HAP-1 (cell line): ENCODE data around the gene SLFN14.
A peak's percentile ranks its signal among the peaks of the same experiment; 100 is the strongest.

ENCODE experiments used
- DNase-seq, 2 experiments: peaks; one replicate each; pipeline ENCODE4 v3.0.0-alpha.2; 2016 to 2020; ENCODE audit warnings: low spot score in 2 of 2
- H3K27me3 ChIP-seq: fragments of 250-450 bp; sonication (Bioruptor Pico); 2 replicates; pipeline ENCODE4 v1.5.1; 2020; ENCODE audit warnings: low read depth, mild to moderate bottlenecking, moderate library complexity
- H3K36me3 ChIP-seq: fragments of 250-450 bp; sonication (Bioruptor Pico); replicated peaks from 2 replicates; pipeline ENCODE4 v1.5.1; 2020; ENCODE audit warnings: mild to moderate bottlenecking
- H3K4me1 ChIP-seq: fragments of 250-450 bp; sonication (Bioruptor Pico); 2 replicates; pipeline ENCODE4 v1.5.1; 2020; ENCODE audit warnings: mild to moderate bottlenecking
- H3K4me3 ChIP-seq: fragments of 250-450 bp; sonication (Bioruptor Pico); 2 replicates; pipeline ENCODE4 v1.5.1; 2020; ENCODE audit warnings: mild to moderate bottlenecking, moderate library complexity
- H3K9me3 ChIP-seq: fragments of 250-450 bp; sonication (Bioruptor Pico); 2 replicates; pipeline ENCODE4 v1.5.1; 2020; ENCODE audit warnings: mild to moderate bottlenecking, moderate library complexity
- in situ Hi-C: fragments of 300-500 bp; cut with MboI; formaldehyde crosslinking; loops from 3 replicates; pipeline ENCODE4 v1.14.3; 2020; ENCODE audit warnings: low sequenced_read_pairs, inconsistent platforms, mixed read lengths

Gene SLFN14

DNA sequence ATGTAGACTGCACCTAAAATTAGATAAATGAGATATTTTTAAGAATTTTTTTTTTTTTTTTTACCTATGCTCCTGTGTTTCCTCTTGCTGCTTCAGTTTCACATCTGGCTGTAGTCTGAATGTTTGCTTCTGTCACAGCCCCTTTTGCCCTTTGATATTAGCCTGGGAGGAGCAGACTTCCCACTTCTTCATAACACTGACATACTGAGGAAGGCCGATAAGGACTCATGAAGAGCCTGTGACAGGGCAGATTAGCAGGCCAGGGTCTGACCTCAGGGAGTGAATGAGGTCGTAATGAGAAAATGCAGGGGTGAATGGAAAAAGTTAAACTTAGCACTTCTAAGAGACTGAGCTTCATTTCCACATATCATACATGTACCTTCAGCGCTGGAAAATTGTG lies at the start of gene SLFN14:
Gene SLFN14 (minus strand): TSS at position 117 of the 400 bp plus-strand sequence. CDS start 2,757 bp downstream, outside the sequence.
- H3K4me1 ChIP-seq: no peaks in the 10 kb centered on the region
- DNase-seq: no peak
- no peaks in the 10 kb centered on the region for H3K36me3 ChIP-seq
- H3K9me3 ChIP-seq: no peaks in the 10 kb centered on the region
- H3K27me3 ChIP-seq: peaks cover 8% of the 10 kb centered on the region
- no peak within 1 kb of the TSS for H3K4me3 ChIP-seq
- in situ Hi-C loops: no loop called here

DNA sequence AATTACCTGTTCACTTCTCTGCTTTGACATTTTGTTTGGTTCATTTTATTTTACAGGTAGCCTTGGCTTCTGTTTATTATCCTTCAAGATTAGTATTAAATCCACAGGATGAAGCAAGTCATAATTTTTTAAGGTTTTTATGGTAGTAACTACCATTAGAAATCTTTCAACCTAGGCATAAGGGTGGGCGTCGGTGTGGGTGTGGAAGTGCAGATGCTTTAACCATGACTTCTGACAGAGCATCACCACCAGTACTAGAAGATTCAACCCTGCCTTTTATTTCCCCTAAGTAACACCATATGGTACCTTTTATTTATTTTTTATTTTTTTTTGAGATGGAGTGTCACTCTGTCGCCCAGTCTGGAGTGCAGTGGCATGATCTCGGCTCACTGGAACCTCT lies 49.2 kb upstream of the SLFN14 start:
- Histone ChIP-seq H3K4me1 (no peaks in the 10 kb centered on the region), H3K4me3 (no peak overlapping the region), H3K27me3 (no peaks in the 10 kb centered on the region), H3K36me3 (peaks cover 44% of the 10 kb centered on the region), H3K9me3 (no peaks in the 10 kb centered on the region)
- in situ Hi-C loops: loop anchor here (5.0 kb wide), 1 partner anchor 137 kb away; no protein-coding TSS in a partner anchor
- no peak for DNase-seq

DNA sequence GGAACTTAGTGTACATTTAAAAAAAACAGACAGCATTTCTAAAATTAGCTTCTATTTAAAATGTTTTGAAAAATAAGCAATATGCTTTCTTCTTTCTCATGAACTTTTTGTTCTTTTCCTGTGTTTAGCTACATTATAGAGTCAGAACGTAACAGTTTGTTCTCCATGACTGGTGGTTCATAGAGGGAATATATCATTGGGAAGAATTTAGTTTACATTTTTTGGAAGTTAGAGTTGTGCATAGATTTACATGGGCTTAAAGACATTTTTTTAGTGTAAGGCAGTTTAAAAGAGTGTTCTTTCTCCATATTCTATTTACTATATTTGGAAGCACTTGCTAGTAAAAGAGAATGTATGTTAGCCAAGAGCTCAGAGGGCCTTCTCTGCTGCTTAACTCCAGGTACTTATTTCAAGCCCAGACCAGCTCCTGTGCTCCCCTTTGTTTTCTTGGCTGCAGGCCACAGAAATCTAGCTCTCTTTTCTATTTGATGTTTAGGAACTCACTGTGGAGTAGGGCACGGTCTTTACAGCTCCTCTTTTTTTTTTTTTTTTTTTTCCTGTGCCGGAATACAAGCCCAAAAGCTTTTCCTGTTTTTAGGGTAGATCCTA lies 46.7 kb upstream of the SLFN14 start:
- H3K4me1 ChIP-seq: no peaks in the 10 kb centered on the region
- H3K9me3 ChIP-seq: no peaks in the 10 kb centered on the region
- H3K36me3 ChIP-seq: peaks cover 56% of the 10 kb centered on the region
- no peaks in the 10 kb centered on the region for H3K27me3 ChIP-seq
- no peak for DNase-seq
- in situ Hi-C loops: loop anchor here (5.0 kb wide), 1 partner anchor 140 kb away; no protein-coding TSS in a partner anchor
- no peak overlapping the region for H3K4me3 ChIP-seq

DNA sequence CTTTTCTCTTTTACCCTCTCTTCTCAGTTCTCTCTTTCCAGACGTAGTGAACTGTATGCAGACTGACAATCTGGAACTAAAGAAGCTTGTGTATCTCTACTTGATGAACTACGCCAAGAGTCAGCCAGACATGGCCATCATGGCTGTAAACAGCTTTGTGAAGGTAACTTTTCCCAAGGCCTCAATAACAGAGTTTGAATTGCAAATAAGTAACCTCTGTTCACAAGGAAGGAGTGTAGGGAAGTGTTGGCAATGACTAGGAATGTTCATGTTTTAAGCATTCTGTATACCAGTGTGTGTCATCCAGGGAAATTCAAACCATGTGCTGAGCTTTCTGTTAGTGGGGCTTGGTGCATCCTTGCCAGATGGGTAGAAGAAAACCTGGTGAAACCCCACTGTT lies 45.1 kb upstream of the SLFN14 start:
- Histone ChIP-seq H3K4me3 (no peak overlapping the region), H3K4me1 (no peaks in the 10 kb centered on the region), H3K36me3 (peaks cover 69% of the 10 kb centered on the region), H3K9me3 (no peaks in the 10 kb centered on the region), H3K27me3 (no peaks in the 10 kb centered on the region)
- in situ Hi-C loops: loop anchor here (5.0 kb wide), 1 partner anchor 142 kb away; no protein-coding TSS in a partner anchor
- DNase-seq: no peak

DNA sequence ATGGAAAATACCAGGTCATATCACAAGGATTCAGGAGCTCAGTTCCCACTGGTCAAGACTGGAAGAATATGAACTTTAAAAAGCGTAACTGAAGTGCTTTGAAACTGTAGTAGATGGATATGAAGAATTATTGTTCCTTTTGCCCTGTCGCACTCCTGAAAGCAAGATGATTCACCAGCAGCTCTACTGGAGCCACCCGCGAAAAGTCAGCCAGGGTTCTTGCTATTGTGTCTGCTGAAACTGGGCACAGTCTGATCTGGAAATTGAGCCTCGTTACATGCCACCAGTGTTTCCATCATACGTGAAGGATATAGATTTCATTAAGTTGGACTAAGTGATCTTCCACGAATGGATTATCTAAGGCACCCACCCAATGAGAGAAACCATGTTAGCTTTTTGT lies 43.1 kb upstream of the SLFN14 start:
- H3K27me3 ChIP-seq: no peaks in the 10 kb centered on the region
- DNase-seq: no peak
- H3K4me1 ChIP-seq: no peaks in the 10 kb centered on the region
- H3K4me3 ChIP-seq: no peak overlapping the region
- peaks cover 71% of the 10 kb centered on the region for H3K36me3 ChIP-seq
- no peaks in the 10 kb centered on the region for H3K9me3 ChIP-seq
- in situ Hi-C loops: no loop called here

DNA sequence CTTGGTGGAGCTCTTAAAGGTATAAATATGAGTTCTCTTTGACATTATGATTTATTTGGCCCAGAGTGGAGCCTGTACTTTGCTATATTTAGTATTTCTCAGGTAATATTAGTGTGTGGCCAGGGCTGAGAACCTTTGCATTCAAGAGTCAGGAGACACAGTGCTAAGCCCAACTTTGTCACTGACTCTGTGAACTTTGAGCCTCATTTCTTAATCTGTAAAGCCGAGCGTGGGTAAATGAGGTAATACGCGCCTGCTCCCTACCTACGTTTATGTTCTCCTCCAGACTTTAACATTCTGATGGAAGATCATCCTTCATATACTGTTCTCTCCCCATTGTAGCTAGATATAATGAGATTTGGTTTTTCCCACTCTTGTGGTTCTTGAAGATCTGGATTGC lies 37.0 kb upstream of the SLFN14 start:
- Histone ChIP-seq H3K9me3 (no peaks in the 10 kb centered on the region), H3K36me3 (peaks cover 82% of the 10 kb centered on the region)

DNA sequence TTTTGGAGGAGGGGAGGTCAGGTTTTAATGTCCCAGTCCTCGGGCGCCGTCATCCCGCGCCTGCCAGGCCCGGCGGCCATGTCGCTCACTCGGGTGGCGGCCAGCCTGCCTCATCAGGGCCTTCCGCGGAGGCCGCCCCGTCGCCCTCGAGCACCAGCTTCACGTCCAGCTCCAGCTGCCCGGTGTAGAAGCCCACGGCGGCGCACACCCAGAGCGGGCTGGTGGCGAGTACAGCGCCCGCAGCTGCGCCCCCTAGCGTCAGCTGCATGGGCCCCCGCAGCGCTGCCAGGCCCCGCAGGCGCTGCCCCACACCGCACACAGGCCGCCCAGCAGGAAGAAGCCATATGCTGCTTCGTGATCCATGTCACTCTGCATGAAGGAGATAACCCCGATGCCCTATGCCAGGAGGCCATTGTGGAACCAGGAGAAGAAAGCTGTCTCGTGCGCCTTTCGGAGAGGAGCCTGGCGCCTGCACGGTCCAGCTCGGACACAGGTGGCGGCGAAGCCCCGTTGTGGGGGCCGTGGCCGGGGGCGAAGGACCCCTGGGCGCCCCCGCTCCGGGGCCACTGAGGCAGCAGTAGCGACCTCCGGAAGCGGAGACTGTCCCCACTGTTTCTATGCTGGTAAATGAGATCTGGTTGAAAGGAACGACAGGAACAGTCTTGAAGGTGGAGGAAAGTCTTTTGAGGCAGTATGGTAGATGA lies 36.1 kb upstream of the SLFN14 start:
- peaks cover 72% of the 10 kb centered on the region for H3K36me3 ChIP-seq
- H3K9me3 ChIP-seq: no peaks in the 10 kb centered on the region
- H3K4me1 ChIP-seq: no peaks in the 10 kb centered on the region
- H3K27me3 ChIP-seq: no peaks in the 10 kb centered on the region
- no peak for DNase-seq
- in situ Hi-C loops: no loop called here
- H3K4me3 ChIP-seq: no peak overlapping the region

More for the DNA sequence above, 37.0 kb upstream of the SLFN14 start:
- in situ Hi-C loops: no loop called here
- DNase-seq: no peak
- no peak overlapping the region for H3K4me3 ChIP-seq
- H3K27me3 ChIP-seq: no peaks in the 10 kb centered on the region
- H3K4me1 ChIP-seq: no peaks in the 10 kb centered on the region

DNA sequence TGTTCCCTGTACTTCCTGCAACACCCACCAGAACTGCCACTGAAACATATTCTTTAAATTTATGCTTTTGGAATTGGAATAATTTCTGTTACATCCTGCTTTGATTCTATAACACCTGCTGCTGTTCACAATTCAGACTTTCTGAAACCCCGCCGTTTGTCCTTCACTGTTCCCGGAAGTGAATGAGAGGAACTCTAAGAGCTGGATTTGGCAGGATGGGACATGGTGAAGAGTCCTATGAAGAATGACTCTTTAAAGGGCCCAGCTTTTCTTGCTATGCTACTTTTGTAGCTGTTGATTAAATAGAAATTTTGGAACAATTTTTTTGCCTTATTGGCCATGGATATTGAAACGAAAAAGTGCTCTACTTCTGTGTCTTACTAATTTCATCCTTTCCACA lies 35.5 kb upstream of the SLFN14 start:
- in situ Hi-C loops: no loop called here
- no peak overlapping the region for H3K4me3 ChIP-seq
- H3K9me3 ChIP-seq: no peaks in the 10 kb centered on the region
- H3K4me1 ChIP-seq: no peaks in the 10 kb centered on the region; the same call in 1 of the 2 replicates
- no peaks in the 10 kb centered on the region for H3K27me3 ChIP-seq
- peaks cover 66% of the 10 kb centered on the region for H3K36me3 ChIP-seq
- no peak for DNase-seq

DNA sequence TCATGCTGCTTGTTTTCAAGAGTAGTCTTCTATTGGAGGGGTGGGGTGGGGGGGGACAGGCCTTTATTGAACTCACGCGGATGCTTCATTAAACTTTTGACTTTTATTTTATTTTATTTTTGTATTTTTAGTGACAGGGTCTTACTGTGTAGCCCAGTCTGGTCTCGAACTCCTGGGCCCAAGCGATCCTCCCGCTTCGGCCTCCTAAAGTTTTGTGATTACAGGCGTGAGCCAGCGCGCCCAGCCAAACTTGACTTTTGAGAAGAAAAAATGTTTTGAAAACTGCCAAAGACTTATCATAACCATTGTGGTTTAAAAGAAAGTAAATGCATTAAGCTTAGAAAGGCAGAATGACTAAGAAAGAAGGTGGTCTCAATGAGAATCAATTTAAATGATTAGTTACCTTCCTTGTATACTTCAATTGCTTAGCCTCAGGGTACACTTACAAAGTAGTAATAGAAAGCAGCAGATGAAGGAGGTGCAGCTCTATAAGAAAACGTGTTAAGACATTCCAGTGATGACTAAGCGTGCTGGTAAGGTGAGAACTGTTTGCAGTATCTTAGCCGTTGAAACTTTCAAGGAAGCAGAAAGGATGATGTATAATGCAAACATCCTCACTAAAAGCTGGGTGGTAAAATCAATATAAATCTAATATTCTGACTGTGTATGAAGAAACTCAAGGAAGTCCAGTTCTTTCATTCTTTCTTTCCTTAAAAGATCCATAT lies 27.7 kb upstream of the SLFN14 start:
- H3K36me3 ChIP-seq: no peaks in the 10 kb centered on the region
- in situ Hi-C loops: no loop called here
- peak overlapping the region; percentile 72 for H3K4me3 ChIP-seq
- DNase-seq: peak; percentile 64 to 95
- peaks cover 20% of the 10 kb centered on the region for H3K4me1 ChIP-seq
- no peaks in the 10 kb centered on the region for H3K9me3 ChIP-seq
- no peaks in the 10 kb centered on the region for H3K27me3 ChIP-seq

DNA sequence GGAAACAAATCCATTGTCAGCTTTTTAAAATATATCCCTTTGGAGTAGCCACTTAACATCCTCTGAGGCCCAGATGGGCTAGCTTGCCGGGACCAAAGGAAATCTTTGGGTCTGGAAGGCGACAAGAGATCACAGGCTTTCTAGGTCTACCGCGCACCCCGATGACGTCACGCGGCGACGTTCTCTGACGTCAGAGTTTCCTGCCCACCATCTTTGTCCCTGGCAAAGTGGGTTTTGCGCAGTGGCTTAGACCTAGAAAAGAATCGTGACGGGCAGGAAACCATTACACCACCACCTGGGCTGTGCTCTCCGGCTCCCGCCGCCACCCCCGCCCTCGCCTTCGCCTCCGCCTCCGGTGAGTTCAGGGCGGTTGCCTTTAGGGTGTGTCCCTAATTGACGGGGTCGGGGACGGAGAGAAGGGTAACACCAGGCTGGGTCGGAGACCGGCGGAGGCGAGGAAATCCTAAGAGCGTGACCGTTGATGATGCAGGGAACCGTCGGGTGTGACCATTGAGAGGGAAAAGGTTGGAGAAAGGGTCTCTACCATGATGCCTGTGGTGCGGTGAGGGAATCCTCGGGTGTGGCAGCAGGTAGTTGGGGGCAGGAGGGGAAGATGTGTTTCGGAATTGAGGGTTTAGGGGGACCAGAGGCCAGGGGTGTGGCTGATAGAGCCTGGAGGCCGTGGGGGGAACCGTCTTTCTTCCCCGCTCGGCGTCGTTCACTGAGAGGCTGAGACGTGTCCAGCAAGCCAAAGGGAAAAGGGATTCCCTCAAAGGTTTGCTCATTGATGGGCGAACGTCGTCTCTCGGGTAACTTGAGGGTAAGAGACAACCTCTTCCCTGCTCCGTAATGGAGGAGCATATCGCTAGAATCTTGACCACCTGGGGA lies 26.7 kb upstream of the SLFN14 start, which contains the start of gene AP2B1:
Gene AP2B1 (plus strand): TSS at position 249 of the 888 bp plus-strand sequence. CDS start 6,709 bp downstream, outside the sequence.
- H3K36me3 ChIP-seq: no peaks in the 10 kb centered on the region
- in situ Hi-C loops: no loop called here
- peaks cover 20% of the 10 kb centered on the region for H3K4me1 ChIP-seq
- H3K4me3 ChIP-seq: peak within 1 kb of the TSS; percentile 72
- peak; percentile 83 to 94 for DNase-seq
- no peaks in the 10 kb centered on the region for H3K27me3 ChIP-seq
- H3K9me3 ChIP-seq: no peaks in the 10 kb centered on the region

DNA sequence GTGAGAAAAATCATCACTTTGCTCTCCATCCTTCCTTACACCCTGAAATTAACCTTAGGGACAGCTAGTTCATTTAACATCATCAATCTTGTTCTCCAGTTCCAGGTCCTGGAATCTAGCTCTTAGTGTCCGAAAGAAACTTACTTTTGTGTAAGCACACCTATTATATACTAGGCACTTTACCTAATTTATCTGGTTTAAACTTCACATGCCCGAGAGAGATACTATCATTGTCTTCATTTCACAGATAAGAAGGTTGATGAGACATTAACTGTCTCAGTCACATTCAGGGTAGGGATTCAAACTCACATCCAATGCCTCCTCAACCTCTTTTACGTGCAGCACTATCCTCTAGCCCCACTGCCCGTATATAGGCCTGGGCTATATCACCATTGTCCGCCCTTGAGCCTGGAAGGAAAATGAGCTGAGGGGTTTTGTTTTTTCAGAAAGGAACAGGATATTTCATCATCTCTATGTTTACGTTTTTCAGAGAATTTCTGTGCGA lies 26.0 kb upstream of the SLFN14 start:
- Histone ChIP-seq H3K27me3 (no peaks in the 10 kb centered on the region), H3K9me3 (no peaks in the 10 kb centered on the region), H3K4me1 (peaks cover 20% of the 10 kb centered on the region), H3K36me3 (no peaks in the 10 kb centered on the region), H3K4me3 (peak overlapping the region; percentile 72)
- no peak for DNase-seq
- in situ Hi-C loops: no loop called here

DNA sequence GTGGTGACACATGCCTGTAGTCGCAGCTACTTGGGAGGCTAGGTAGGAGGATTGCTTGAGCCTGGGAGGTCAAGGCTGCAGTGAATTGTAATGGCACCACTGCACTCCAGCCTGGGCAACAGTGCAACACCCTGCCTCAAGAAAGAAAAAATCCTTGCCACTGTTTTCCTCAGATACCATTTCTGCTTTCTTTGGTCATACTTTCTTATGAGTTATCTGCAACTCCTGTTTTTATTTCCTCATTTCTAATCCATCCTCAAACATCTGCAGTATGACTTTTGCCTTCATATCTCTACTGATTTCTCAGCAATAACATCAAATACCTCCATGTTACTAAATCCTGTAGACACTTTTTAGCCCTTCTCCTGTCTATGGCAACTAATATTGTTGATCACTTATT lies 23.4 kb upstream of the SLFN14 start:
- in situ Hi-C loops: no loop called here
- H3K4me1 ChIP-seq: peaks cover 12% of the 10 kb centered on the region
- H3K27me3 ChIP-seq: no peaks in the 10 kb centered on the region
- DNase-seq: no peak
- H3K9me3 ChIP-seq: no peaks in the 10 kb centered on the region
- no peak overlapping the region for H3K4me3 ChIP-seq
- no peaks in the 10 kb centered on the region for H3K36me3 ChIP-seq

DNA sequence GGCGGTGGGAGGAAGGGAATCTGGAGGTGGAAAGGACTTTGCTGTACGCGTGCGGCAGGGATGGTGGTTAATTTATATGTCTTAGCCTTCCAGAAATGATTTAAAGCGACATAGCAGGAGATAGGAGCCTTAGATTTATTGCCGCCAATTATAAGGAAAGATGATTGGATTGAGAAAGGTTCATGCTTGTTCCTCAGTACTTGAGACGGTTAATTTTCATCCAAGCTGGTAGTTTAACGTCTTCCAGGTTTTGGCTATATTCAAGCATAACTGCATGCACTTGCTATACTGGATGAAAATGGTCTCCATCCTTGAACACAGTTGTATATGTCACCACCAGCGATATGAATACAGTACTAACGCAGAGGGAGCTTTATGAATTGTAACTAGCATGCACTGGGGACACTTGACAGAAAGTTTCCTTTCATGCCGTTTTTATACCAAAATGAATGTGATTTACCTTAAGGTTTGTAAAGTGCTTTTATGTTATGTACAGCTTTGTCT lies 18.4 kb upstream of the SLFN14 start:
- in situ Hi-C loops: no loop called here
- DNase-seq: no peak

More for the DNA sequence above, 18.4 kb upstream of the SLFN14 start:
- Histone ChIP-seq H3K27me3 (no peaks in the 10 kb centered on the region), H3K9me3 (no peaks in the 10 kb centered on the region), H3K4me1 (peaks cover 10% of the 10 kb centered on the region), H3K36me3 (peaks cover 17% of the 10 kb centered on the region), H3K4me3 (peak overlapping the region; percentile 63)
